ENCODE measurements around the gene NANS. TPM values are rescaled to one million over a fixed set of nuclear protein-coding genes. Genes with fewer than 3 reads are reported as not detected.

NANS gene
- total and polyA plus RNA-seq, 2 of the 8 experiments (the other 6 are each of a cell fraction or from before 2014, with no cell fraction given) = 56.5 to 67.3 TPM

DNA sequence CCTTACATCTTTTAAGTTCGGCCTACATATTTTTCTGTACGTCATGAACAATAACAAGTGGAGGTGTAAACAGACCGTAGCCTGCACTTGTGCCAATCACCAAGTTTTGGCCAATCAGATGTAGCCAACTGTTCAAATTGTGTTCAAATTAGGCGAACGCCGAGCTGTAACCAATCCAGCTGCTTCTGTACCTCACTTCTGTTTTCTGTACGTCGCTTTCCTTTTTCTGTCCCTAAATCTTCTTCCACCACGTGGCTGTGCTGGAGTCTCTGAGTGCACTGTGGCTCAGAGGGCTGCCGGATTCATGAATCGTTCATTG lies 36.0 kb downstream of the NANS start:
- ChIA-PET POLR2A (ENCODE audit: partially characterized antibody) (interaction anchor here (0.6 to 2.2 kb wide), 7 partner anchors 9 to 125 kb away, joined by 3 to 4 read pairs (median 4); partner anchors contain the start of gene TRIM14), CTCF (ENCODE audit: partially characterized antibody) (interaction anchor here (0.9 to 1.9 kb wide), 13 partner anchors 11 to 148 kb away, joined by 3 to 9 read pairs (median 4); partner anchors contain the start of gene TRIM14)
- Histone ChIP-seq H3K14ac (ENCODE audit: insufficient read length) (no peak overlapping the region), H3K27me3 (replicated peaks in 1 of 4; ENCODE audit: control insufficient read depth in 3 of 4, extremely low read depth in 1 of 4, insufficient read depth in 3 of 4, low read length in 3 of 4) (no peaks in the 10 kb centered on the region), H2BK120ac (replicated peaks; ENCODE audit: low read depth, low read length) (no peak overlapping the region), H3K79me1 (ENCODE audit: low read depth, low read length) (no peaks in the 10 kb centered on the region), H2BK15ac (ENCODE audit: low read length) (no peak overlapping the region), H4K8ac (ENCODE audit: extremely low read depth, insufficient read depth, low read length) (no peak overlapping the region), H3K4me3 (ENCODE audit: extremely low read depth in 1 of 4, insufficient read depth in 2 of 4, low read depth in 3 of 4, low read length in 4 of 4) (peak overlapping the region in 1 of 4 experiments; percentile 53; a peak in 1 of 8 replicates), H3K9me3 (ENCODE audit: insufficient read depth in 2 of 2, low read depth in 1 of 2, low read length in 1 of 2) (no peaks in the 10 kb centered on the region; a peak in 1 of 4 replicates), H3K36me3 (ENCODE audit: control insufficient read depth in 2 of 4, insufficient read depth in 4 of 4, low read length in 3 of 4) (no peaks in the 10 kb centered on the region; a peak in 2 of 8 replicates), H2BK20ac (ENCODE audit: low read length) (0 out of 2 replicates have a peak overlapping the region, but pooled peaks have one; percentile 80), H2BK12ac (ENCODE audit: low read depth, low read length) (peak overlapping the region; percentile 90; the same call in 1 of the 2 replicates), H4K20me1 (replicated peaks in 1 of 2; ENCODE audit: control insufficient read depth in 1 of 2, insufficient read depth in 2 of 2, low read length in 2 of 2) (peaks cover 0 to 2% of the 10 kb centered on the region in 2 experiments), H4K91ac (replicated peaks; ENCODE audit: insufficient read length, low read length) (no peak overlapping the region), H3K4me1 (replicated peaks in 1 of 4; ENCODE audit: control insufficient read depth in 3 of 4, insufficient read depth in 4 of 4, low read length in 3 of 4) (peaks cover 3 to 16% (median 5%) of the 10 kb centered on the region in 4 experiments; a peak in 6 of 7 replicates), H3K4me2 (ENCODE audit: insufficient read depth in 1 of 2, low read depth in 2 of 2, low read length in 2 of 2) (peak overlapping the region; percentile 60 to 61; a peak in 3 of 4 replicates), H3K18ac (ENCODE audit: extremely low read depth, low read length) (no peak overlapping the region; the same call in 1 of the 2 replicates), H3K9ac (replicated peaks in 1 of 4; ENCODE audit: extremely low read depth in 1 of 4, low read depth in 3 of 4, low read length in 3 of 4) (no peak overlapping the region), H3K23ac (ENCODE audit: insufficient read length) (no peak overlapping the region), H3K27ac (ENCODE audit: low read depth, low read length) (no peak overlapping the region), H3K23me2 (ENCODE audit: low read depth, low read length) (peaks cover 5% of the 10 kb centered on the region; the same call in 1 of the 2 replicates), H2BK5ac (ENCODE audit: low read depth, low read length) (peak overlapping the region; percentile 66; the same call in 1 of the 2 replicates), H4K5ac (ENCODE audit: insufficient read length, low read depth, low read length) (no peak overlapping the region), H3K4ac (replicated peaks; ENCODE audit: insufficient read length, low read depth, low read length) (no peak overlapping the region), H2AK5ac (ENCODE audit: low read depth, low read length) (no peak overlapping the region), H2AFZ (ENCODE audit: low read length) (no peak overlapping the region), H3K79me2 (ENCODE audit: control insufficient read depth in 1 of 2, insufficient read depth in 2 of 2, low read length in 2 of 2) (no peaks in the 10 kb centered on the region), H3K56ac (replicated peaks; ENCODE audit: insufficient read length, low read depth, low read length) (no peak overlapping the region)
- WGBS, 2 experiments (ENCODE audit: extremely low coverage in 1 of 2, insufficient coverage in 1 of 2, insufficient read length in 1 of 2, insufficient replicate concordance in 2 of 2, low coverage in 1 of 2, low lambda C conversion rate in 2 of 2, missing lambda C conversion rate in 1 of 2) = 73% methylated on average over 11 of the region's 11 CpGs; no CpG with 5 or more reads in 1 of the 2 experiments
- FAIRE-seq = no peak
- no peak for DNase-seq (ENCODE audit: low read depth in 1 of 2, low spot score in 2 of 2)
- TF ChIP-seq HDAC6 (IDR thresholded peaks at IDR 0.05; ENCODE audit: low read depth, low read length) (no peak), KDM1A (IDR thresholded peaks at IDR 0.05; ENCODE audit: borderline replicate concordance, low read length) (no peak), KDM5A (IDR thresholded peaks at IDR 0.05; ENCODE audit: low read length) (no peak), CHD1 (IDR thresholded peaks at IDR 0.05; ENCODE audit: low read depth, low read length) (no peak), POLR2A (IDR thresholded peaks at IDR 0.05; ENCODE audit: control extremely low read depth in 1 of 2, low read depth in 2 of 2, low read length in 2 of 2) (no peak), TEAD4 (IDR thresholded peaks at IDR 0.05; ENCODE audit: low read depth, low read length) (no peak), NANOG (IDR thresholded peaks at IDR 0.05; ENCODE audit: insufficient read depth, low read depth, low read length, poor library complexity, severe bottlenecking) (no peak), EP300 (IDR thresholded peaks at IDR 0.05; ENCODE audit: borderline replicate concordance in 1 of 2, low read depth in 2 of 2, low read length in 2 of 2) (no peak), BRCA1 (IDR thresholded peaks at IDR 0.05; ENCODE audit: low read depth, low read length) (no peak), PHF8 (conservative IDR thresholded peaks at IDR 0.05; ENCODE audit: low read depth, low read length) (no peak)
- TF ChIP-seq, protein P1, sequence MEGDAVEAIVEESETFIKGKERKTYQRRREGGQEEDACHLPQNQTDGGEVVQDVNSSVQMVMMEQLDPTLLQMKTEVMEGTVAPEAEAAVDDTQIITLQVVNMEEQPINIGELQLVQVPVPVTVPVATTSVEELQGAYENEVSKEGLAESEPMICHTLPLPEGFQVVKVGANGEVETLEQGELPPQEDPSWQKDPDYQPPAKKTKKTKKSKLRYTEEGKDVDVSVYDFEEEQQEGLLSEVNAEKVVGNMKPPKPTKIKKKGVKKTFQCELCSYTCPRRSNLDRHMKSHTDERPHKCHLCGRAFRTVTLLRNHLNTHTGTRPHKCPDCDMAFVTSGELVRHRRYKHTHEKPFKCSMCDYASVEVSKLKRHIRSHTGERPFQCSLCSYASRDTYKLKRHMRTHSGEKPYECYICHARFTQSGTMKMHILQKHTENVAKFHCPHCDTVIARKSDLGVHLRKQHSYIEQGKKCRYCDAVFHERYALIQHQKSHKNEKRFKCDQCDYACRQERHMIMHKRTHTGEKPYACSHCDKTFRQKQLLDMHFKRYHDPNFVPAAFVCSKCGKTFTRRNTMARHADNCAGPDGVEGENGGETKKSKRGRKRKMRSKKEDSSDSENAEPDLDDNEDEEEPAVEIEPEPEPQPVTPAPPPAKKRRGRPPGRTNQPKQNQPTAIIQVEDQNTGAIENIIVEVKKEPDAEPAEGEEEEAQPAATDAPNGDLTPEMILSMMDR (IDR thresholded peaks at IDR 0.05; ENCODE audit: control extremely low read depth in 1 of 3, insufficient read depth in 1 of 3, low read depth in 1 of 3, low read length in 3 of 3) = no peak
